HL-60 (cell line): ENCODE results near the gene PHB1.
"Not testable (repeated sequence)": the region's sequence is repeated elsewhere in the genome, so short reads cannot be mapped to it uniquely, and the experiment has no call there.

Source experiments
- CTCF ChIP-seq: IDR thresholded peaks from one replicate; pipeline ENCODE4 v1.5.1; 2011; ENCODE audit warnings: low read length, control low read depth, inconsistent platforms; ENCODE audit not compliant: insufficient read depth
- GABPA ChIP-seq: IDR thresholded peaks from 2 replicates; pipeline ENCODE4 v1.6.1; 2012; ENCODE audit warnings: low read depth
- POLR2AphosphoS5 ChIP-seq: IDR thresholded peaks from 2 replicates; pipeline ENCODE4 v1.6.1; 2012; ENCODE audit warnings: low read depth
- REST ChIP-seq: IDR thresholded peaks from 2 replicates; pipeline ENCODE4 v1.6.1; 2012; ENCODE audit warnings: low read depth; ENCODE audit not compliant: insufficient replicate concordance

GRCh38 chr17:49419761-49420160, 5.1 kb upstream of the PHB1 start:
- not testable (repeated sequence) for TF ChIP-seq CTCF, POLR2AphosphoS5, GABPA, REST
